HEK293 (cell line): ENCODE measurements around the gene CEP135.

ENCODE experiments used
- CTCF ChIA-PET: fragments of 350-600 bp; formaldehyde crosslinking; extraction: SDS; loops from one replicate; lab custom pipeline; 2021; ENCODE audit warnings: antibody characterized with exemption; lab: Yijun Ruan, JAX
- POLR2A ChIA-PET: fragments of 300-600 bp; formaldehyde crosslinking; extraction: SDS; loops from one replicate; lab custom pipeline; 2020; ENCODE audit warnings: antibody characterized with exemption, inconsistent platforms; lab: Yijun Ruan, JAX
- H3K27ac ChIP-seq: fragments of 200-500 bp; sonication (Bioruptor generic); 2 replicates; pipeline ENCODE4 v1.5.1; 2014; ENCODE audit warnings: low read depth, low read length, control low read depth, inconsistent platforms; ENCODE audit errors: extremely low read depth
- H3K36me3 ChIP-seq, 2 experiments: fragments of 200-500 bp in 1 of 2; sonication (Bioruptor generic) in 1 of 2; 1 replicate in 1 of 2; 2 replicates in 1 of 2; pipeline ENCODE4 v1.5.1; 2014 to 2017; ENCODE audit warnings: inconsistent platforms in 2 of 2, low read length in 2 of 2; ENCODE audit not compliant: control insufficient read depth in 2 of 2, insufficient read depth in 1 of 2
- H3K4me1 ChIP-seq: fragments of 200-500 bp; sonication (Bioruptor generic); 2 replicates; pipeline ENCODE4 v1.5.1; 2014; ENCODE audit warnings: mild to moderate bottlenecking, low read length, inconsistent platforms; ENCODE audit not compliant: control insufficient read depth, insufficient read depth
- H3K4me3 ChIP-seq: 2 replicates; pipeline ENCODE4 v1.5.1; 2011; ENCODE audit warnings: low read depth, mild to moderate bottlenecking, control low read depth, low read length, moderate library complexity
- H3K9me3 ChIP-seq: fragments of 200-500 bp; sonication (Bioruptor generic); 2 replicates; pipeline ENCODE4 v1.5.1; 2014; ENCODE audit warnings: low read depth, low read length, inconsistent platforms; ENCODE audit not compliant: control insufficient read depth, insufficient read depth
- PRDM1 ChIP-seq: fragments of 450-650 bp; formaldehyde crosslinking; IDR thresholded peaks from 2 replicates; pipeline ENCODE4; 2016; ENCODE audit warnings: missing biosample characterization, missing genetic modification characterization
- SETDB1 ChIP-seq: IDR thresholded peaks from one replicate; pipeline ENCODE4 v1.6.1; 2017; ENCODE audit warnings: mild to moderate bottlenecking, low read length, moderate library complexity, mixed read lengths; ENCODE audit not compliant: insufficient read length
- YY1 ChIP-seq: fragments of 450-650 bp; formaldehyde crosslinking; IDR thresholded peaks from 2 replicates; pipeline ENCODE4 v1.5.1; 2018; ENCODE audit warnings: missing biosample characterization, missing genetic modification characterization
- ZNF16 ChIP-seq: fragments of 450-650 bp; formaldehyde crosslinking; IDR thresholded peaks from 2 replicates; pipeline ENCODE4 v1.5.1; 2016; ENCODE audit warnings: low read depth, missing biosample characterization, missing genetic modification characterization
- ZNF184 ChIP-seq: fragments of 450-650 bp; IDR thresholded peaks from 2 replicates; pipeline ENCODE4 v1.5.1; 2018; ENCODE audit warnings: missing biosample characterization, mild to moderate bottlenecking, missing genetic modification characterization
- ZNF416 ChIP-seq: fragments of 450-650 bp; formaldehyde crosslinking; IDR thresholded peaks from 2 replicates; pipeline ENCODE4 v1.5.1; 2016; ENCODE audit warnings: missing biosample characterization, missing genetic modification characterization
- ZNF473 ChIP-seq: fragments of 450-650 bp; formaldehyde crosslinking; IDR thresholded peaks from 2 replicates; pipeline ENCODE4 v1.5.1; 2017; ENCODE audit warnings: missing biosample characterization, missing genetic modification characterization
- ZNF558 ChIP-seq: fragments of 450-650 bp; formaldehyde crosslinking; IDR thresholded peaks from 2 replicates; pipeline ENCODE4 v1.5.1; 2016; ENCODE audit warnings: missing biosample characterization, missing genetic modification characterization
- ZNF747 ChIP-seq: fragments of 450-650 bp; formaldehyde crosslinking; IDR thresholded peaks from 2 replicates; pipeline ENCODE4 v1.5.1; 2016; ENCODE audit warnings: missing biosample characterization, missing genetic modification characterization
- ZSCAN30 ChIP-seq: fragments of 450-650 bp; IDR thresholded peaks from 2 replicates; pipeline ENCODE4 v1.5.1; 2018; ENCODE audit warnings: missing biosample characterization, mild to moderate bottlenecking, missing genetic modification characterization, moderate library complexity
- TF ChIP-seq, protein P1 (sequence below): fragments of 450-650 bp; formaldehyde crosslinking; IDR thresholded peaks from 2 replicates; pipeline ENCODE4; 2016; ENCODE audit warnings: missing biosample characterization, missing genetic modification characterization
- TF ChIP-seq, protein P2 (sequence below): fragments of 450-650 bp; formaldehyde crosslinking; IDR thresholded peaks from 2 replicates; pipeline ENCODE4 v1.5.1; 2016; ENCODE audit warnings: missing biosample characterization, missing genetic modification characterization
- TF ChIP-seq, protein P3 (sequence below): fragments of 450-650 bp; formaldehyde crosslinking; IDR thresholded peaks from 2 replicates; pipeline ENCODE4 v1.5.1; 2016; ENCODE audit warnings: missing biosample characterization, missing genetic modification characterization
- TF ChIP-seq, protein P4 (sequence below): fragments of 450-650 bp; formaldehyde crosslinking; conservative IDR thresholded peaks from 2 replicates; pipeline ENCODE4 v1.5.1; 2016; ENCODE audit warnings: low read depth, missing biosample characterization, missing genetic modification characterization
- TF ChIP-seq, protein P5 (sequence below): fragments of 450-650 bp; formaldehyde crosslinking; conservative IDR thresholded peaks from 2 replicates; pipeline ENCODE4 v1.5.1; 2016; ENCODE audit warnings: low read depth, missing biosample characterization, missing genetic modification characterization
- TF ChIP-seq, protein P6 (sequence below): fragments of 450-650 bp; formaldehyde crosslinking; IDR thresholded peaks from 2 replicates; pipeline ENCODE4 v1.5.1; 2016; ENCODE audit warnings: missing biosample characterization, missing genetic modification characterization

Gene CEP135

DNA sequence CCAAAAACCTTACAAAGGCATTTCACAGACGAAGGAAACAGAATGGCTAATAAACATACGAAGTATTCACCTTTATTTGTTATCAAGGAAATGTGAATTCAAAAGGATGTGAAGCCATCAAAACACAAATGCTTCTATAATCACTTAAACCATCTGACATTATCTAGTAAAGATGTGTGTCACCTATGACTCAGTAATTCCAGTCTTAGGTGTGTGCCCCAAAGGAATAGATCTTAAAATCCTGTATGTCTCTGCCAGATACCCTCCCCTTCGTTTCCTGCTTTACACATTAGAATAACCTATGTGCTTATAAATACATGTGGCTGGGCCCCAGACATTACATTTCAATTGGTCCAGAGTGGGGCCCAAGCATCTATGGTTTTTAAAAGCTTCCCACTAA is 41.8 kb upstream of the CEP135 start (continued):
- TF ChIP-seq ZNF558 (tag by site-specific recombination), result no peak

DNA sequence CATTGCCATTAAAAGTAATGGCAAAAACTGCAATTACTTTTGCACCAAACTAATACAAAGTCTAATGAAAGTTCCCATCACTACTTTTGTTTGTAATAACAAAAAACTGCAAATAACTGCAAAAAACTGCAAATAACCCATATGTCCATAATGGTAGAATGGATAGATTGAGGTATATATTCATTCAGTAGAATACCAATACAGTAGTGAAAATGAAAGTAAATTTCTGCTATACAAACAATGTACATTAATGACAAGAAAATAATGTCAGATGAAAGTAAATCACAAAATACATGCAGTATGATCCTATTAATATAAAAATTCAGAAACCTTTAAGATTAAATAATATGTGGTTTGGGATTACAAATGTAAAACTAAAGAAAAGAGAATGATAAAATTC is 41.3 kb upstream of the CEP135 start:
- Histone ChIP-seq H3K4me1 (no peaks in the 10 kb centered on the region), H3K27ac (no peak overlapping the region), H3K9me3 (no peaks in the 10 kb centered on the region), H3K36me3 (peaks cover 0 to 11% of the 10 kb centered on the region in 2 experiments; a peak in 1 of 3 replicates), H3K4me3 (no peak overlapping the region)
- ChIA-PET POLR2A (no interaction called here), CTCF (no interaction called here)
- TF ChIP-seq, protein P1, sequence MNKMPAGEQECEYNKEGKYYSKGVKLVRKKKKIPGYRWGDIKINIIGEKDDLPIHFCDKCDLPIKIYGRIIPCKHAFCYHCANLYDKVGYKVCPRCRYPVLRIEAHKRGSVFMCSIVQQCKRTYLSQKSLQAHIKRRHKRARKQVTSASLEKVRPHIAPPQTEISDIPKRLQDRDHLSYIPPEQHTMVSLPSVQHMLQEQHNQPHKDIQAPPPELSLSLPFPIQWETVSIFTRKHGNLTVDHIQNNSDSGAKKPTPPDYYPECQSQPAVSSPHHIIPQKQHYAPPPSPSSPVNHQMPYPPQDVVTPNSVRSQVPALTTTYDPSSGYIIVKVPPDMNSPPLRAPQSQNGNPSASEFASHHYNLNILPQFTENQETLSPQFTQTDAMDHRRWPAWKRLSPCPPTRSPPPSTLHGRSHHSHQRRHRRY (tag by site-specific recombination), result no peak
- TF ChIP-seq ZNF16 (tag by site-specific recombination), result no peak
- TF ChIP-seq ZNF416 (tag by site-specific recombination), result no peak
- TF ChIP-seq, protein P2, sequence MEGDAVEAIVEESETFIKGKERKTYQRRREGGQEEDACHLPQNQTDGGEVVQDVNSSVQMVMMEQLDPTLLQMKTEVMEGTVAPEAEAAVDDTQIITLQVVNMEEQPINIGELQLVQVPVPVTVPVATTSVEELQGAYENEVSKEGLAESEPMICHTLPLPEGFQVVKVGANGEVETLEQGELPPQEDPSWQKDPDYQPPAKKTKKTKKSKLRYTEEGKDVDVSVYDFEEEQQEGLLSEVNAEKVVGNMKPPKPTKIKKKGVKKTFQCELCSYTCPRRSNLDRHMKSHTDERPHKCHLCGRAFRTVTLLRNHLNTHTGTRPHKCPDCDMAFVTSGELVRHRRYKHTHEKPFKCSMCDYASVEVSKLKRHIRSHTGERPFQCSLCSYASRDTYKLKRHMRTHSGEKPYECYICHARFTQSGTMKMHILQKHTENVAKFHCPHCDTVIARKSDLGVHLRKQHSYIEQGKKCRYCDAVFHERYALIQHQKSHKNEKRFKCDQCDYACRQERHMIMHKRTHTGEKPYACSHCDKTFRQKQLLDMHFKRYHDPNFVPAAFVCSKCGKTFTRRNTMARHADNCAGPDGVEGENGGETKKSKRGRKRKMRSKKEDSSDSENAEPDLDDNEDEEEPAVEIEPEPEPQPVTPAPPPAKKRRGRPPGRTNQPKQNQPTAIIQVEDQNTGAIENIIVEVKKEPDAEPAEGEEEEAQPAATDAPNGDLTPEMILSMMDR, result no peak
- TF ChIP-seq, protein P3, sequence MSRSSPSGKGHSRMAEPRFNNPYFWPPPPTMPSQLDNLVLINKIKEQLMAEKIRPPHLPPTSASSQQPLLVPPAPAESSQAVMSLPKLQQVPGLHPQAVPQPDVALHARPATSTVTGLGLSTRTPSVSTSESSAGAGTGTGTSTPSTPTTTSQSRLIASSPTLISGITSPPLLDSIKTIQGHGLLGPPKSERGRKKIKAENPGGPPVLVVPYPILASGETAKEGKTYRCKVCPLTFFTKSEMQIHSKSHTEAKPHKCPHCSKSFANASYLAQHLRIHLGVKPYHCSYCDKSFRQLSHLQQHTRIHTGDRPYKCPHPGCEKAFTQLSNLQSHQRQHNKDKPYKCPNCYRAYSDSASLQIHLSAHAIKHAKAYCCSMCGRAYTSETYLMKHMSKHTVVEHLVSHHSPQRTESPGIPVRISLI, result no peak
- TF ChIP-seq, protein P4, sequence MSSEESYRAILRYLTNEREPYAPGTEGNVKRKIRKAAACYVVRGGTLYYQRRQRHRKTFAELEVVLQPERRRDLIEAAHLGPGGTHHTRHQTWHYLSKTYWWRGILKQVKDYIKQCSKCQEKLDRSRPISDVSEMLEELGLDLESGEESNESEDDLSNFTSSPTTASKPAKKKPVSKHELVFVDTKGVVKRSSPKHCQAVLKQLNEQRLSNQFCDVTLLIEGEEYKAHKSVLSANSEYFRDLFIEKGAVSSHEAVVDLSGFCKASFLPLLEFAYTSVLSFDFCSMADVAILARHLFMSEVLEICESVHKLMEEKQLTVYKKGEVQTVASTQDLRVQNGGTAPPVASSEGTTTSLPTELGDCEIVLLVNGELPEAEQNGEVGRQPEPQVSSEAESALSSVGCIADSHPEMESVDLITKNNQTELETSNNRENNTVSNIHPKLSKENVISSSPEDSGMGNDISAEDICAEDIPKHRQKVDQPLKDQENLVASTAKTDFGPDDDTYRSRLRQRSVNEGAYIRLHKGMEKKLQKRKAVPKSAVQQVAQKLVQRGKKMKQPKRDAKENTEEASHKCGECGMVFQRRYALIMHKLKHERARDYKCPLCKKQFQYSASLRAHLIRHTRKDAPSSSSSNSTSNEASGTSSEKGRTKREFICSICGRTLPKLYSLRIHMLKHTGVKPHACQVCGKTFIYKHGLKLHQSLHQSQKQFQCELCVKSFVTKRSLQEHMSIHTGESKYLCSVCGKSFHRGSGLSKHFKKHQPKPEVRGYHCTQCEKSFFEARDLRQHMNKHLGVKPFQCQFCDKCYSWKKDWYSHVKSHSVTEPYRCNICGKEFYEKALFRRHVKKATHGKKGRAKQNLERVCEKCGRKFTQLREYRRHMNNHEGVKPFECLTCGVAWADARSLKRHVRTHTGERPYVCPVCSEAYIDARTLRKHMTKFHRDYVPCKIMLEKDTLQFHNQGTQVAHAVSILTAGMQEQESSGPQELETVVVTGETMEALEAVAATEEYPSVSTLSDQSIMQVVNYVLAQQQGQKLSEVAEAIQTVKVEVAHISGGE, result no peak
- no peak for TF ChIP-seq ZNF473 (tag by site-specific recombination)
- TF ChIP-seq, protein P5, sequence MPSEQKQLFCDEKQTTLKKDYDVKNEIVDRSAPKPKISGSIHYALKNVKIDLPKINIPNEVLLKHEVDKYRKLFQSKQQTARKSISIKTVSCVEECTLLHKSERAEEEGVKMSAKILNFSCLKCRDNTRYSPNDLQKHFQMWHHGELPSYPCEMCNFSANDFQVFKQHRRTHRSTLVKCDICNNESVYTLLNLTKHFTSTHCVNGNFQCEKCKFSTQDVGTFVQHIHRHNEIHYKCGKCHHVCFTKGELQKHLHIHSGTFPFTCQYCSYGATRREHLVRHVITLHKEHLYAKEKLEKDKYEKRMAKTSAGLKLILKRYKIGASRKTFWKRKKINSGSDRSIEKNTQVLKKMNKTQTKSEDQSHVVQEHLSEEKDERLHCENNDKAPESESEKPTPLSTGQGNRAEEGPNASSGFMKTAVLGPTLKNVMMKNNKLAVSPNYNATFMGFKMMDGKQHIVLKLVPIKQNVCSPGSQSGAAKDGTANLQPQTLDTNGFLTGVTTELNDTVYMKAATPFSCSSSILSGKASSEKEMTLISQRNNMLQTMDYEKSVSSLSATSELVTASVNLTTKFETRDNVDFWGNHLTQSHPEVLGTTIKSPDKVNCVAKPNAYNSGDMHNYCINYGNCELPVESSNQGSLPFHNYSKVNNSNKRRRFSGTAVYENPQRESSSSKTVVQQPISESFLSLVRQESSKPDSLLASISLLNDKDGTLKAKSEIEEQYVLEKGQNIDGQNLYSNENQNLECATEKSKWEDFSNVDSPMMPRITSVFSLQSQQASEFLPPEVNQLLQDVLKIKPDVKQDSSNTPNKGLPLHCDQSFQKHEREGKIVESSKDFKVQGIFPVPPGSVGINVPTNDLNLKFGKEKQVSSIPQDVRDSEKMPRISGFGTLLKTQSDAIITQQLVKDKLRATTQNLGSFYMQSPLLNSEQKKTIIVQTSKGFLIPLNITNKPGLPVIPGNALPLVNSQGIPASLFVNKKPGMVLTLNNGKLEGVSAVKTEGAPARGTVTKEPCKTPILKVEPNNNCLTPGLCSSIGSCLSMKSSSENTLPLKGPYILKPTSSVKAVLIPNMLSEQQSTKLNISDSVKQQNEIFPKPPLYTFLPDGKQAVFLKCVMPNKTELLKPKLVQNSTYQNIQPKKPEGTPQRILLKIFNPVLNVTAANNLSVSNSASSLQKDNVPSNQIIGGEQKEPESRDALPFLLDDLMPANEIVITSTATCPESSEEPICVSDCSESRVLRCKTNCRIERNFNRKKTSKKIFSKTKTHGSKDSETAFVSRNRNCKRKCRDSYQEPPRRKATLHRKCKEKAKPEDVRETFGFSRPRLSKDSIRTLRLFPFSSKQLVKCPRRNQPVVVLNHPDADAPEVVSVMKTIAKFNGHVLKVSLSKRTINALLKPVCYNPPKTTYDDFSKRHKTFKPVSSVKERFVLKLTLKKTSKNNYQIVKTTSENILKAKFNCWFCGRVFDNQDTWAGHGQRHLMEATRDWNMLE (tag by site-specific recombination), result no peak
- TF ChIP-seq, protein P6, sequence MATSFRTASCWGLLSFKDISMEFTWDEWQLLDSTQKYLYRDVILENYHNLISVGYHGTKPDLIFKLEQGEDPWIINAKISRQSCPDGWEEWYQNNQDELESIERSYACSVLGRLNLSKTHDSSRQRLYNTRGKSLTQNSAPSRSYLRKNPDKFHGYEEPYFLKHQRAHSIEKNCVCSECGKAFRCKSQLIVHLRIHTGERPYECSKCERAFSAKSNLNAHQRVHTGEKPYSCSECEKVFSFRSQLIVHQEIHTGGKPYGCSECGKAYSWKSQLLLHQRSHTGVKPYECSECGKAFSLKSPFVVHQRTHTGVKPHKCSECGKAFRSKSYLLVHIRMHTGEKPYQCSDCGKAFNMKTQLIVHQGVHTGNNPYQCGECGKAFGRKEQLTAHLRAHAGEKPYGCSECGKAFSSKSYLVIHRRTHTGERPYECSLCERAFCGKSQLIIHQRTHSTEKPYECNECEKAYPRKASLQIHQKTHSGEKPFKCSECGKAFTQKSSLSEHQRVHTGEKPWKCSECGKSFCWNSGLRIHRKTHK (tag by site-specific recombination), result no peak
- TF ChIP-seq ZNF184 (tag by site-specific recombination), result no peak
- TF ChIP-seq SETDB1, result no peak
- TF ChIP-seq YY1 (tag by site-specific recombination), result no peak
- TF ChIP-seq ZSCAN30 (tag by site-specific recombination), result no peak
- TF ChIP-seq PRDM1, result no peak
- no peak for TF ChIP-seq ZNF747 (tag by site-specific recombination)
